Measurements from ENCODE around the gene B3GAT1. TPM values are rescaled to one million over a fixed set of nuclear protein-coding genes. Genes with fewer than 3 reads are reported as not detected.

Gene B3GAT1
- total RNA-seq, 1 donor from 2014 or later, result 3.5 TPM

DNA sequence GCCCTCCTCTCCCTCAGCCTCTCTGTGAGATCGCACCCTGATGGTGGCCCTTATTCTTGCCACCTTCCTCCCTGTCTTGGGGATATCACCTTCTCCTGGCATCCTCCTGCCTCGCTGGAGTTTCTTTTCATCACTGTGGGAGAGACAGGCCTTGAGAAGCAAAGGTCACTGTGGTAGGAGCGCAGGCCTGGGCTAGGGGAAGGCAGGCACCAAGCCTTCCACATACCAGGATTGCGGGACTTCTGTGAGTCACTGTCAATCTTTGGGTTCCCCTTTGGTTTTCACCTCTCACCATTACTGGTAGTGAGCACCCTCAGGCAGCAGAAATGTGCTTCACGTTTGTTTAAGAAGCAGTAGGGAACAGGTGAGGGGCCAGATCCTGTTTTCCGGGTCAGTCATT is 31.2 kb upstream of the B3GAT1 start:
- Mint-ChIP-seq H3K4me1 (ENCODE audit: unreplicated experiment) (no peaks in the 10 kb centered on the region), H3K4me3 (no peak overlapping the region), H3K36me3 (no peaks in the 10 kb centered on the region), H3K27ac (no peak overlapping the region), H3K27me3 (peaks cover 16% of the 10 kb centered on the region), H3K9me3 (peaks cover 4% of the 10 kb centered on the region)
- no peak for DNase-seq (ENCODE audit: extremely low spot score, unreplicated experiment)
- TF ChIP-seq, protein P1, sequence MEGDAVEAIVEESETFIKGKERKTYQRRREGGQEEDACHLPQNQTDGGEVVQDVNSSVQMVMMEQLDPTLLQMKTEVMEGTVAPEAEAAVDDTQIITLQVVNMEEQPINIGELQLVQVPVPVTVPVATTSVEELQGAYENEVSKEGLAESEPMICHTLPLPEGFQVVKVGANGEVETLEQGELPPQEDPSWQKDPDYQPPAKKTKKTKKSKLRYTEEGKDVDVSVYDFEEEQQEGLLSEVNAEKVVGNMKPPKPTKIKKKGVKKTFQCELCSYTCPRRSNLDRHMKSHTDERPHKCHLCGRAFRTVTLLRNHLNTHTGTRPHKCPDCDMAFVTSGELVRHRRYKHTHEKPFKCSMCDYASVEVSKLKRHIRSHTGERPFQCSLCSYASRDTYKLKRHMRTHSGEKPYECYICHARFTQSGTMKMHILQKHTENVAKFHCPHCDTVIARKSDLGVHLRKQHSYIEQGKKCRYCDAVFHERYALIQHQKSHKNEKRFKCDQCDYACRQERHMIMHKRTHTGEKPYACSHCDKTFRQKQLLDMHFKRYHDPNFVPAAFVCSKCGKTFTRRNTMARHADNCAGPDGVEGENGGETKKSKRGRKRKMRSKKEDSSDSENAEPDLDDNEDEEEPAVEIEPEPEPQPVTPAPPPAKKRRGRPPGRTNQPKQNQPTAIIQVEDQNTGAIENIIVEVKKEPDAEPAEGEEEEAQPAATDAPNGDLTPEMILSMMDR (conservative IDR thresholded peaks at IDR 0.05), result no peak

DNA sequence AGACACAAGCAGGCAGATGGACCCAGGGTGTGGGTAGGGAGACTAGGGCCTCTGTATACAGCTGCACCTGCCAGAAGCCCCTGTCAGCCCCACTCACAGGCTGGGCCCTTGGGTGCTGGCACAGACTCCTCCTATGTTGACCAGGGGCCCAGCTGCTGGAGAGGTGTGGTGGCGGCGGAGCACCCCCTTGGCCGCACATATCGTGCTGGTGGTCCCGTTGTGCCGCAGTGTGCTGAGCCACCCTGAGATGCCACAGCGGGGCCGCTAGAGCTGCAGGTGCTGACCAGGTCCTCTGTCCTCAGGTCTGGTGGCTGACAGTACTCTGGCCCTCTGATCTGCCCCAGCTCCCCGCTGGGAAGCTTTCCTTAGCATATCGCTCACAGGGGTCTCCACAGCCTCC is 30.2 kb upstream of the B3GAT1 start:
- DNase-seq (ENCODE audit: extremely low spot score, unreplicated experiment), result no peak
- Mint-ChIP-seq H3K27me3 (peaks cover 19% of the 10 kb centered on the region), H3K4me3 (no peak overlapping the region), H3K9me3 (peaks cover 4% of the 10 kb centered on the region), H3K4me1 (ENCODE audit: unreplicated experiment) (no peaks in the 10 kb centered on the region), H3K27ac (no peak overlapping the region), H3K36me3 (no peaks in the 10 kb centered on the region)
- TF ChIP-seq, protein P1 (conservative IDR thresholded peaks at IDR 0.05), result no peak

DNA sequence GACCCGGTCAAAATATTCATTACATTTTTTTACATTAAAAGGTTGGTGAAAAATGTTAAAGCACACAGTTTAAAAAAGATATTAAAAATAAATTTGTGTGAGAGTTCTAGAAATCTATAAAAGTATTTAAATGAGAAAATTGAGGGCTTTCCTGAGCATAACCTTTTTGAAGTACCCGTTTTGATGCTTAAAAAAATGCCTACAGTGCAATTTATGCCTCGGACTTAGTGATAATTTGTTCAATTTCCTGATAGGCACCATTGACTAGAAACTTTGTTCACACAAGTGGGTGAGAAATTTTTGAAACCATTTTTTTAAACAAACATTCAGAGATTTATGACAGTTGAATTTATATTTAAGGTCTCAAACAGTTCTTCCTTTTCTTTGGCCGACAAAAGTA is 29.7 kb upstream of the B3GAT1 start:
- Mint-ChIP-seq H3K27ac (no peak overlapping the region), H3K9me3 (peaks cover 4% of the 10 kb centered on the region), H3K4me3 (no peak overlapping the region), H3K4me1 (ENCODE audit: unreplicated experiment) (no peaks in the 10 kb centered on the region), H3K36me3 (no peaks in the 10 kb centered on the region), H3K27me3 (peaks cover 17% of the 10 kb centered on the region)
- DNase-seq (ENCODE audit: extremely low spot score, unreplicated experiment), result no peak
- TF ChIP-seq, protein P1 (conservative IDR thresholded peaks at IDR 0.05), result no peak

DNA sequence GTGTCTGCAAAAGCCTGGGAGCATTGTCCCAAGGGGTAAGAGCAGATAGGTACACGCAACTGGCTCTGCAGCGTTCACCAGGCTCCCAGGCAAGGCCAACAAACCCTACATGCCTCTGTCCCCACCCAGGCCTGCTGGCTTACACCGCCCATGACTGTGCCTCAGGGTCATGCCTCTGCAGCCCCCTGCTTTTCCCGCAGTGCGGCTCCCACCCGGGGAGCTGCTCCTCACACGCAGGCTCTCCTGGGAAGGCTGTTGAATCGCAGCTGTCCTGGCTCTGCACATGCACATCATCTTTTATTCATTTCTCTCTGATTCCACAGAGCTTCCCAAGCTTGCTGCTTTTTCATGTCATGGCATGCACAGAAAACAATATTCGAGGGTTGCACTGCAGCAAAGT is 29.2 kb upstream of the B3GAT1 start:
- Mint-ChIP-seq H3K27ac (no peak overlapping the region), H3K36me3 (no peaks in the 10 kb centered on the region), H3K4me3 (no peak overlapping the region), H3K27me3 (peaks cover 17% of the 10 kb centered on the region), H3K9me3 (peaks cover 4% of the 10 kb centered on the region), H3K4me1 (ENCODE audit: unreplicated experiment) (no peaks in the 10 kb centered on the region)
- TF ChIP-seq, protein P1 (conservative IDR thresholded peaks at IDR 0.05), result no peak
- no peak for DNase-seq (ENCODE audit: extremely low spot score, unreplicated experiment)

DNA sequence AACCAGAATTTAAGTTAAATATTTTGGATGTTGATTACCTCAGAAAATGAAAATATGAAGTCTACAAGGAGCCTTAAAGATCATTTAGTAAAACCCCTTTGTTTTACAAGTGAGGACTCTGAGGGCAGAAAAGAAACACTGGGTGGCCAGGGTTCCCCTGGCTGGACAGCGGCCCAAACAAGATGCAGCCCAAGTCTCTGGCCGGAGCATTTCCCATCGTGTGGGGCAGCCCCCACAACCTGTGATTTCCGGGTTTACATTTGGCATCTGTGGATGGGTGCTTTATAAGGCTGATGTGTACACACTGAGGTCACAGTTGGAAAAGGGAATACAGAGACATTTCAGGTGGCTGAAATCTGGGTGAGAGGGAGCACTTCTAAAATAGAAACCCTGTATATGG is 28.8 kb upstream of the B3GAT1 start:
- H3K4me3 Mint-ChIP-seq, result no peak overlapping the region
- H3K27ac Mint-ChIP-seq, result no peak overlapping the region
- H3K9me3 Mint-ChIP-seq, result peaks cover 4% of the 10 kb centered on the region
- no peak for DNase-seq (ENCODE audit: extremely low spot score, unreplicated experiment)
- H3K4me1 Mint-ChIP-seq (ENCODE audit: unreplicated experiment), result no peaks in the 10 kb centered on the region
- peaks cover 17% of the 10 kb centered on the region for H3K27me3 Mint-ChIP-seq
- no peaks in the 10 kb centered on the region for H3K36me3 Mint-ChIP-seq
- TF ChIP-seq, protein P1 (conservative IDR thresholded peaks at IDR 0.05), result no peak

Measured in type B pancreatic cell (in vitro differentiated cells).